Activated CD4-positive, alpha-beta memory T cell treated with anti-CD3 and anti-CD28 coated beads for 36 hours (primary cell): ENCODE data around the gene TBC1D1. TPM values are rescaled to one million over a fixed set of nuclear protein-coding genes. Genes with fewer than 3 reads are reported as not detected.
"Not testable (repeated sequence)": the region's sequence is repeated elsewhere in the genome, so short reads cannot be mapped to it uniquely, and the experiment has no call there.

Experiments
- CTCF ChIA-PET: fragments of 350-600 bp; sonication (Branson Sonifier 250); formaldehyde crosslinking; loops from one replicate; lab custom pipeline; 2021; ENCODE audit warnings: antibody characterized with exemption, inconsistent platforms; lab: Charles Lee
- POLR2A ChIA-PET: fragments of 350-600 bp; sonication (Branson Sonifier 250); formaldehyde crosslinking; loops from one replicate; lab custom pipeline; 2021; ENCODE audit warnings: antibody characterized with exemption; lab: Charles Lee
- DNase-seq: peaks from one replicate; pipeline ENCODE4 v3.0.0-alpha.2; 2020
- H3K27ac Mint-ChIP-seq: one replicate; pipeline ENCODE4 v1.8.0; 2021; ENCODE audit warnings: mixed read lengths
- H3K27me3 Mint-ChIP-seq: one replicate; pipeline ENCODE4 v1.8.0; 2021; ENCODE audit warnings: mixed read lengths
- H3K36me3 Mint-ChIP-seq: one replicate; pipeline ENCODE4 v1.8.0; 2021; ENCODE audit warnings: mixed read lengths
- H3K4me1 Mint-ChIP-seq: one replicate; pipeline ENCODE4 v1.8.0; 2021; ENCODE audit warnings: low read depth, mixed read lengths
- H3K4me3 Mint-ChIP-seq: one replicate; pipeline ENCODE4 v1.8.0; 2021; ENCODE audit warnings: mild to moderate bottlenecking, mixed read lengths
- H3K9me3 Mint-ChIP-seq: one replicate; pipeline ENCODE4 v1.8.0; 2021; ENCODE audit warnings: mixed read lengths
- intact Hi-C: fragments of 100-400 bp; cut with micrococcal nuclease; formaldehyde crosslinking; loops from one replicate; pipeline ENCODE4 v1.15.1; 2023
- total RNA-seq, 2 experiments: library from RNA; stranded (reverse); gene quantifications; one replicate each; pipeline ENCODE4 v1.2.3, GENCODE V29; 2021

Gene TBC1D1
- total RNA-seq, 2 experiments from 2014 or later, result 67.6 to 70.4 TPM

- POLR2A ChIA-PET, result no interaction called here
- no peaks in the 10 kb centered on the region for H3K27me3 Mint-ChIP-seq
- H3K4me3 Mint-ChIP-seq, result no peak overlapping the region
These were observed 120.8 kb downstream of the TBC1D1 start for GRCh38 chr4:38011511-38012162.

DNA sequence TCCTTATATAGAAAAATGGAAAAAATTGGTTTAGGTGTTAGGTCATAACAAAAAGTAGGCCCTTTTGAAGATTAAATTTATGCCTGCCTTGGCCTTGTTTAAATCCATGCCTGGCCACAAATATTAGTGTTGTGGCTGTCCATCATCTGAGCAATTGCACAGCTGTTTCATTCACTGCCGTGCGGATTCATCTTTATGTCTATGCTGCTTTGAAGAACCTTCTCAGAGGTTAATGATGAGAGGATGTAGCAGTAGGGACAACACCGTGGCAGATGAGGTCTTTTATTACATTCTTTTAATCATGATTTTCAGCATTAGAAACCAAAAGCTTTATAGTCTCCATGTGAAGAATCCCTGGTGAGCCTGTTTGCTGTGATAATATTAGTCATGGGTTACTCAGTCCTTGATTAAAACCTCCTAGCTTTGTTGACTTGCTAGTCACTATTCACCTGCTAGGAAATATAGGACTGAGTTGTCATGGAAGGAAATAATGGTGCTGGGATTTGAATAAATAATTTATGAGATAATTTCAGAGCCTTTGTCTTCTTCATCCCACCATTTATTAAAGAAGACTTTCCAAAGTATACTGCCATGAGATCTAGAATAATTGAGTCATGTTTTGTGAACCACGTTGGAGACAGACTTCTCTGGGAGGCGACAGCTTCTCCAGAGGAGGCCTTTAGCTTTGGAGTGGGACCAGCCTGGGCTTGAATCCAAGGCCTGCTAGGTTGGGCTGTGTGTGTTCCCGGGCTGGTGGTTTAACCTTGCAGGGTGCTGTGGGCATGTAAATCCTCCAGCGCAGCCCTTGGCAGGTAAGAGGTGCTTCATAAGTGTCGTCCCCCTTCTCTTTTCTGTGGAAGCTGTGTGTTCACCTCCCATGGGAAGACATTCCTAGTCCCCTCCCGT lies 122.8 kb downstream of the TBC1D1 start:
- ChIA-PET CTCF (interaction anchor here (0.6 to 0.7 kb wide), 2 partner anchors 22 to 334 kb away, joined by 3 read pairs; no protein-coding TSS in a partner anchor), POLR2A (interaction anchor here (0.6 kb wide), 1 partner anchor 186 kb away, joined by 6 read pairs; no protein-coding TSS in a partner anchor)
- no peak overlapping the region for H3K4me3 Mint-ChIP-seq
- H3K27ac Mint-ChIP-seq, result no peak overlapping the region
- intact Hi-C loops, result no loop called here
- H3K27me3 Mint-ChIP-seq, result no peaks in the 10 kb centered on the region
- peaks cover 13% of the 10 kb centered on the region for H3K36me3 Mint-ChIP-seq
- DNase-seq, result no peak
- no peaks in the 10 kb centered on the region for H3K9me3 Mint-ChIP-seq
- H3K4me1 Mint-ChIP-seq, result peaks cover 9% of the 10 kb centered on the region

More at GRCh38 chr4:38011511-38012162, 120.8 kb downstream of the TBC1D1 start:
- CTCF ChIA-PET, result interaction anchor here (0.7 kb wide), 1 partner anchor 24 kb away, joined by 5 read pairs; no protein-coding TSS in a partner anchor
- intact Hi-C loops, result no loop called here
- DNase-seq, result no peak
- Mint-ChIP-seq H3K4me1 (peaks cover 9% of the 10 kb centered on the region), H3K36me3 (peaks cover 10% of the 10 kb centered on the region), H3K9me3 (no peaks in the 10 kb centered on the region), H3K27ac (peak overlapping the region; percentile 11)

- no peak overlapping the region for H3K27ac Mint-ChIP-seq
- H3K9me3 Mint-ChIP-seq, result no peaks in the 10 kb centered on the region
- ChIA-PET POLR2A (no interaction called here), CTCF (interaction anchor here (0.6 kb wide), 1 partner anchor 334 kb away, joined by 3 read pairs; no protein-coding TSS in a partner anchor)
- no peak overlapping the region for H3K4me3 Mint-ChIP-seq
- no peaks in the 10 kb centered on the region for H3K27me3 Mint-ChIP-seq
- DNase-seq, result no peak
- H3K4me1 Mint-ChIP-seq, result peaks cover 9% of the 10 kb centered on the region
- intact Hi-C loops, result no loop called here
- H3K36me3 Mint-ChIP-seq, result peaks cover 13% of the 10 kb centered on the region
These were observed 123.6 kb downstream of the TBC1D1 start for GRCh38 chr4:38014421-38014852.

GRCh38 chr4:38015886-38016515 lies 125.1 kb downstream of the TBC1D1 start:
- Mint-ChIP-seq H3K4me3 (no peak overlapping the region), H3K4me1 (peaks cover 9% of the 10 kb centered on the region), H3K36me3 (peaks cover 20% of the 10 kb centered on the region), H3K27ac (no peak overlapping the region), H3K9me3 (peaks cover 2% of the 10 kb centered on the region), H3K27me3 (no peaks in the 10 kb centered on the region)
- intact Hi-C loops, result no loop called here
- DNase-seq, result no peak
- POLR2A ChIA-PET, result no interaction called here
- CTCF ChIA-PET, result no interaction called here

DNA sequence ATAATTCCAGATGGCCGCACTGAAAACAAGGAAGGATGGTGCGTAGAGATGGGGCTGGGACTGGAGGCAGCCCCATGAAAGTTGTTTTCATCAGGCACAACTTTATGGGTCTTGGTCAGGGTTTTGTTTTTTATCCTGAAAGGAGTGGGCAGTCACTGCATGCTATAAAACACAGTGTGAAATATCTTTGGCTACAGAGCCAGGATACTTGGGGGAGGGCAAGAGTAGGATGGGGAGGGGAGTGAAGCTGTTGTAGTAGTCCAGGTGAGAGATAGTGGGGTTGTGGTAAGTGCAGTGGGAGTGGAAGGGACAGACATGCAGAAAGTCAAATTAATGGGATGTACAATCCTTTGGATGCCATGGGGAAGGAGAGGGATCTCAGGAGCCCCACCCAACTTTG lies 125.8 kb downstream of the TBC1D1 start:
- H3K27ac Mint-ChIP-seq, result no peak overlapping the region
- ChIA-PET CTCF (no interaction called here), POLR2A (no interaction called here)
- peaks cover 27% of the 10 kb centered on the region for H3K36me3 Mint-ChIP-seq
- H3K4me1 Mint-ChIP-seq, result peaks cover 5% of the 10 kb centered on the region
- no peaks in the 10 kb centered on the region for H3K27me3 Mint-ChIP-seq
- DNase-seq, result no peak
- intact Hi-C loops, result no loop called here
- H3K4me3 Mint-ChIP-seq, result no peak overlapping the region
- peaks cover 3% of the 10 kb centered on the region for H3K9me3 Mint-ChIP-seq

- peaks cover 2% of the 10 kb centered on the region for H3K4me1 Mint-ChIP-seq
- DNase-seq, result no peak
- H3K4me3 Mint-ChIP-seq, result no peak overlapping the region
- no peaks in the 10 kb centered on the region for H3K27me3 Mint-ChIP-seq
- H3K9me3 Mint-ChIP-seq, result peaks cover 3% of the 10 kb centered on the region
- peaks cover 30% of the 10 kb centered on the region for H3K36me3 Mint-ChIP-seq
- H3K27ac Mint-ChIP-seq, result no peak overlapping the region
- intact Hi-C loops, result no loop called here
- ChIA-PET CTCF (no interaction called here), POLR2A (no interaction called here)
These were observed 126.7 kb downstream of the TBC1D1 start for GRCh38 chr4:38017609-38018008.

- Mint-ChIP-seq H3K27me3 (no peaks in the 10 kb centered on the region), H3K4me3 (no peak overlapping the region), H3K27ac (no peak overlapping the region), H3K4me1 (no peaks in the 10 kb centered on the region), H3K36me3 (peaks cover 31% of the 10 kb centered on the region), H3K9me3 (peaks cover 3% of the 10 kb centered on the region)
- intact Hi-C loops, result no loop called here
- DNase-seq, result no peak
- ChIA-PET POLR2A (no interaction called here), CTCF (interaction anchor here (1.5 kb wide), 1 partner anchor 16 kb away, joined by 3 read pairs; no protein-coding TSS in a partner anchor)
These were observed 129.5 kb downstream of the TBC1D1 start for GRCh38 chr4:38020386-38020785.

GRCh38 chr4:38020961-38021360 lies 130.1 kb downstream of the TBC1D1 start:
- H3K9me3 Mint-ChIP-seq, H3K27me3 Mint-ChIP-seq, H3K27ac Mint-ChIP-seq, intact Hi-C loops, POLR2A ChIA-PET, DNase-seq, H3K4me3 Mint-ChIP-seq, H3K4me1 Mint-ChIP-seq, CTCF ChIA-PET: not testable (repeated sequence)
- H3K36me3 Mint-ChIP-seq, result peaks cover 25% of the 10 kb centered on the region

- ChIA-PET CTCF (no interaction called here), POLR2A (no interaction called here)
- H3K27ac Mint-ChIP-seq, result no peak overlapping the region
These were observed 130.9 kb downstream of the TBC1D1 start for GRCh38 chr4:38021751-38022150.

GRCh38 chr4:38023347-38024205 lies 132.7 kb downstream of the TBC1D1 start:
- intact Hi-C loops, result no loop called here
- ChIA-PET CTCF (interaction anchor here (2.5 kb wide), 1 partner anchor 12 kb away, joined by 6 read pairs; no protein-coding TSS in a partner anchor), POLR2A (no interaction called here)
- H3K4me1 Mint-ChIP-seq, result no peaks in the 10 kb centered on the region
- H3K36me3 Mint-ChIP-seq, result peaks cover 26% of the 10 kb centered on the region
- no peak overlapping the region for H3K27ac Mint-ChIP-seq
- DNase-seq, result no peak
- H3K9me3 Mint-ChIP-seq, result peaks cover 3% of the 10 kb centered on the region
- no peak overlapping the region for H3K4me3 Mint-ChIP-seq
- no peaks in the 10 kb centered on the region for H3K27me3 Mint-ChIP-seq

More at GRCh38 chr4:38021751-38022150, 130.9 kb downstream of the TBC1D1 start:
- H3K36me3 Mint-ChIP-seq, result peaks cover 22% of the 10 kb centered on the region
- no peak overlapping the region for H3K4me3 Mint-ChIP-seq
- H3K9me3 Mint-ChIP-seq, result peaks cover 3% of the 10 kb centered on the region
- intact Hi-C loops, result no loop called here
- no peaks in the 10 kb centered on the region for H3K4me1 Mint-ChIP-seq
- H3K27me3 Mint-ChIP-seq, result no peaks in the 10 kb centered on the region
- no peak for DNase-seq

DNA sequence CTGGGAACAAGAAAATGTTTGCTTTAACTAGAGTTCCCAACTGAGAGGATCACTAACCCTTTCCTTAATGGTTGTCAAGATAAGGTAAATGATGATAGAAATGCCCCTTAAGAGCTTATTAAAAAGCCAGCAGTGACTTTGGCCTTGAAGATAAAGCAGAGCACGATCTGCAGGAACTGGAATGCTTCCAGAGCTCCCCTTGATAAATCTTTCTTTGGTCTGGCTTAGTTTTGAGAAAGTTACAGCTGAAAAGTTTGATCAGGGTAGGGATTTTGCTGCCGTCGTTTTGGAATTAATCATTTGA lies 133.3 kb downstream of the TBC1D1 start:
- ChIA-PET CTCF (interaction anchor here (2.5 kb wide), 1 partner anchor 11 kb away, joined by 6 read pairs; no protein-coding TSS in a partner anchor), POLR2A (no interaction called here)
- Mint-ChIP-seq H3K9me3 (peaks cover 3% of the 10 kb centered on the region), H3K4me3 (no peak overlapping the region), H3K36me3 (peaks cover 30% of the 10 kb centered on the region), H3K4me1 (no peaks in the 10 kb centered on the region), H3K27me3 (no peaks in the 10 kb centered on the region), H3K27ac (no peak overlapping the region)
- no peak for DNase-seq
- intact Hi-C loops, result no loop called here
